Fibroblast of pulmonary artery (primary cell): Measurements from ENCODE around the gene CNTNAP4.

Experiments
- DNase-seq: peaks from one replicate; pipeline ENCODE4 v3.0.0-alpha.2; 2010; ENCODE audit warnings: low read depth
- H3K4me3 ChIP-seq: replicated peaks from 2 replicates; pipeline ENCODE4 v1.5.1; 2011; ENCODE audit warnings: low read depth, mild to moderate bottlenecking, control low read depth, low read length, moderate library complexity
- CTCF ChIP-seq: IDR thresholded peaks from 2 replicates; pipeline ENCODE4 v1.5.1; 2011; ENCODE audit warnings: mild to moderate bottlenecking, control low read depth, low read length, inconsistent platforms; ENCODE audit errors: missing control alignments

The CNTNAP4 gene

GRCh38 chr16:76450890-76451289 is 173.7 kb downstream of the CNTNAP4 start:
- no peak overlapping the region for H3K4me3 ChIP-seq
- no peak for TF ChIP-seq CTCF
- no peak for DNase-seq

GRCh38 chr16:76455257-76455656 is 178.1 kb downstream of the CNTNAP4 start:
- no peak for DNase-seq
- no peak overlapping the region for H3K4me3 ChIP-seq
- TF ChIP-seq CTCF = no peak

- DNase-seq = no peak
- TF ChIP-seq CTCF = no peak
- H3K4me3 ChIP-seq = no peak overlapping the region
Measured at GRCh38 chr16:76456016-76456415, 178.8 kb downstream of the CNTNAP4 start.

GRCh38 chr16:76459111-76459510 is 181.9 kb downstream of the CNTNAP4 start:
- no peak for DNase-seq
- no peak for TF ChIP-seq CTCF

GRCh38 chr16:76461836-76462235 is 184.6 kb downstream of the CNTNAP4 start:
- no peak for DNase-seq
- TF ChIP-seq CTCF = no peak
- no peak overlapping the region for H3K4me3 ChIP-seq

More at GRCh38 chr16:76459111-76459510, 181.9 kb downstream of the CNTNAP4 start:
- no peak overlapping the region for H3K4me3 ChIP-seq

GRCh38 chr16:76464955-76465620 is 187.9 kb downstream of the CNTNAP4 start:
- H3K4me3 ChIP-seq = no peak overlapping the region
- no peak for TF ChIP-seq CTCF
- no peak for DNase-seq

GRCh38 chr16:76466871-76467270 is 189.7 kb downstream of the CNTNAP4 start:
- DNase-seq = no peak
- TF ChIP-seq CTCF = no peak
- no peak overlapping the region for H3K4me3 ChIP-seq
